ENCODE results near the gene URB2. TPM values are rescaled to one million over a fixed set of nuclear protein-coding genes. Genes with fewer than 3 reads are reported as not detected.
"Not testable (repeated sequence)": the region's sequence is repeated elsewhere in the genome, so short reads cannot be mapped to it uniquely, and the experiment has no call there.

URB2 gene
- total RNA-seq, 1 donor from 2014 or later, result 9.7 TPM

DNA sequence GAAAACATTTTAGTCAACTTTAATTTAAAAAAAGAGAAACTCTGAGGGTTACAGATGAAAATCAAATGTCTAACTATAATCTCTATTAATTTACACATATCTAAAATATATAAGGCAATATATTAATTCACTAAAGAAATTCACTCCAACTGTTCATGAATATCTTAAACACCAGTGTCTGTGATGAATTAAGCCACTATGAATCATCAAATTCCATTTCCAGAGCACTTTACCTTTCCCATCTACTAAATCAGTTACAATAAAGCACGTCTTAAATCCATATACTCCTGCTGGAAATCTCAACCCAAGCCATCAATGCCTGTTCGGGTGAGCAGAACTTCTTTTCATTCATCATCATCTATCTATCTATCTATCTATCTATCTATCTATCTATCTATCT is 4.4 kb upstream of the URB2 start:
- H3K4me3 Mint-ChIP-seq (ENCODE audit: unreplicated experiment), result no peak overlapping the region
- Histone ChIP-seq H3K4me2 (ENCODE audit: low read length) (no peak overlapping the region), H3K4me3 (ENCODE audit: insufficient read depth, low read depth, low read length) (no peak overlapping the region), H3K4me1 (ENCODE audit: insufficient read depth, low read length) (peaks cover 8% of the 10 kb centered on the region), H3K27me3 (ENCODE audit: insufficient read depth, low read length) (no peaks in the 10 kb centered on the region), H3K79me2 (ENCODE audit: insufficient read depth, low read length) (peaks cover 95% of the 10 kb centered on the region), H4K20me1 (ENCODE audit: insufficient read depth, low read length) (peaks cover 82% of the 10 kb centered on the region), H2AFZ (ENCODE audit: low read depth, low read length) (no peak overlapping the region), H3K36me3 (ENCODE audit: insufficient read depth, low read length) (no peaks in the 10 kb centered on the region), H3K9ac (ENCODE audit: low read length) (no peak overlapping the region), H3K9me3 (ENCODE audit: insufficient read depth, low read depth, low read length) (no peaks in the 10 kb centered on the region), H3K27ac (ENCODE audit: low read depth, low read length) (no peak overlapping the region)
- peaks cover 28% of the 10 kb centered on the region for H3K4me1 Mint-ChIP-seq (ENCODE audit: low read depth, unreplicated experiment)
- DNase-seq (ENCODE audit: low read depth) (peak; percentile 38), FAIRE-seq (no peak)
- peaks cover 3% of the 10 kb centered on the region for H3K36me3 Mint-ChIP-seq (ENCODE audit: low read depth, unreplicated experiment)
- H3K9me3 Mint-ChIP-seq (ENCODE audit: unreplicated experiment), result no peaks in the 10 kb centered on the region
- H3K27me3 Mint-ChIP-seq (ENCODE audit: low read depth, unreplicated experiment), result no peaks in the 10 kb centered on the region
- TF ChIP-seq EZH2 (IDR thresholded peaks at IDR 0.05; ENCODE audit: insufficient read depth, low read length), result no peak
- TF ChIP-seq, protein P1, sequence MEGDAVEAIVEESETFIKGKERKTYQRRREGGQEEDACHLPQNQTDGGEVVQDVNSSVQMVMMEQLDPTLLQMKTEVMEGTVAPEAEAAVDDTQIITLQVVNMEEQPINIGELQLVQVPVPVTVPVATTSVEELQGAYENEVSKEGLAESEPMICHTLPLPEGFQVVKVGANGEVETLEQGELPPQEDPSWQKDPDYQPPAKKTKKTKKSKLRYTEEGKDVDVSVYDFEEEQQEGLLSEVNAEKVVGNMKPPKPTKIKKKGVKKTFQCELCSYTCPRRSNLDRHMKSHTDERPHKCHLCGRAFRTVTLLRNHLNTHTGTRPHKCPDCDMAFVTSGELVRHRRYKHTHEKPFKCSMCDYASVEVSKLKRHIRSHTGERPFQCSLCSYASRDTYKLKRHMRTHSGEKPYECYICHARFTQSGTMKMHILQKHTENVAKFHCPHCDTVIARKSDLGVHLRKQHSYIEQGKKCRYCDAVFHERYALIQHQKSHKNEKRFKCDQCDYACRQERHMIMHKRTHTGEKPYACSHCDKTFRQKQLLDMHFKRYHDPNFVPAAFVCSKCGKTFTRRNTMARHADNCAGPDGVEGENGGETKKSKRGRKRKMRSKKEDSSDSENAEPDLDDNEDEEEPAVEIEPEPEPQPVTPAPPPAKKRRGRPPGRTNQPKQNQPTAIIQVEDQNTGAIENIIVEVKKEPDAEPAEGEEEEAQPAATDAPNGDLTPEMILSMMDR (IDR thresholded peaks at IDR 0.05; ENCODE audit: insufficient read depth, low read depth, low read length), result no peak
- no peak overlapping the region for H3K27ac Mint-ChIP-seq (ENCODE audit: unreplicated experiment)

DNA sequence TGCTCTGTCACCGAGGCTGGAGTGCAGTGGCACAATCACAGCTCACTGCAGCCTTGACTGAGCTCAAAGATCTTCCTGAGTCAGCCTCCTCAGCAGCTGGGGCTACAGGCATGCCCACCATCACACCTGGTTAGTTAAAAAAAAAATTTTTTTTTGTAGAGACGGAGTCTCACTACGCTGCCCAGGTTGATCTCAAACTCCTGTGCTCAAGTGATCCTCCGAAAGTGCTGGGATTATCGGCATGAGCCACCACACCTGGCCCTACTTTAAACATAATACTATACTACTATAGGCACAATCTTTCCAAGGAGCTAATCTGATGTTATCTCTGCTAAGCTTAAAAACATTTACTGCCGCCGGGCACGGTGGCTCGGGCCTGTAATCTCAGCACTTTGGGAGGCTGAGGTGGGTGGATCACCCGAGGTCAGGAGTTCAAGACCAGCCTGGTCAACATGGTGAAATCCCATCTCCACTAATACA is 3.4 kb upstream of the URB2 start:
- H4K20me1 ChIP-seq (ENCODE audit: insufficient read depth, low read length), result peaks cover 80% of the 10 kb centered on the region
- not testable (repeated sequence) for H3K9me3 Mint-ChIP-seq (ENCODE audit: unreplicated experiment); H3K4me3 ChIP-seq (ENCODE audit: insufficient read depth, low read depth, low read length); H3K9me3 ChIP-seq (ENCODE audit: insufficient read depth, low read depth, low read length); H2AFZ ChIP-seq (ENCODE audit: low read depth, low read length); H3K4me3 Mint-ChIP-seq (ENCODE audit: unreplicated experiment); H3K4me2 ChIP-seq (ENCODE audit: low read length); FAIRE-seq; H3K27ac ChIP-seq (ENCODE audit: low read depth, low read length); H3K9ac ChIP-seq (ENCODE audit: low read length); H3K27me3 ChIP-seq (ENCODE audit: insufficient read depth, low read length); DNase-seq (ENCODE audit: low read depth); H3K36me3 ChIP-seq (ENCODE audit: insufficient read depth, low read length); H3K27me3 Mint-ChIP-seq (ENCODE audit: low read depth, unreplicated experiment); H3K27ac Mint-ChIP-seq (ENCODE audit: unreplicated experiment); H3K36me3 Mint-ChIP-seq (ENCODE audit: low read depth, unreplicated experiment)
- peaks cover 95% of the 10 kb centered on the region for H3K79me2 ChIP-seq (ENCODE audit: insufficient read depth, low read length)
- peaks cover 14% of the 10 kb centered on the region for H3K4me1 ChIP-seq (ENCODE audit: insufficient read depth, low read length)
- H3K4me1 Mint-ChIP-seq (ENCODE audit: low read depth, unreplicated experiment), result peaks cover 34% of the 10 kb centered on the region

DNA sequence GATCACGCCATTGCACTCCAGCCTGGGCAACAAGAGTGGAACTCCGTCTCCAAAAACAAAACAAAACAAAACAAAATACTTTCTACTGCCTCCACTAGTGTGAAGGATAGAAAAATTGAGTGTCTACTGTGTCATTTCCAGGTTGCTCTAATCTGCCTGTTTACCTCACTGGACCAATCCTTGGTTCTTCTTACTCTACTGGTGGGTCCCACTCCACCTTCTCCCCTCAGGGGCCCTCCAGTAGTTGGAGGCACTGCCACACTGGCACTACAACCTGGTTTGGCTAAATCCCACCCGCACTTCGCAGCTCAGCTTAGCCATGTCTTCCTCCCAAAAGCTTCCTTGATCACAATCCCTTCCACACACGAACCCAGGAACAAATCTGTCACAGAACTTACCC is 2.8 kb upstream of the URB2 start:
- FAIRE-seq (no peak), DNase-seq (ENCODE audit: low read depth) (no peak)
- peaks cover 14% of the 10 kb centered on the region for H3K4me1 ChIP-seq (ENCODE audit: insufficient read depth, low read length)
- peaks cover 3% of the 10 kb centered on the region for H3K36me3 Mint-ChIP-seq (ENCODE audit: low read depth, unreplicated experiment)
- H3K9me3 Mint-ChIP-seq (ENCODE audit: unreplicated experiment), result no peaks in the 10 kb centered on the region
- H3K27ac ChIP-seq (ENCODE audit: low read depth, low read length), result no peak overlapping the region
- no peak overlapping the region for H3K4me3 Mint-ChIP-seq (ENCODE audit: unreplicated experiment)
- no peak overlapping the region for H2AFZ ChIP-seq (ENCODE audit: low read depth, low read length)
- peaks cover 34% of the 10 kb centered on the region for H3K4me1 Mint-ChIP-seq (ENCODE audit: low read depth, unreplicated experiment)
- H4K20me1 ChIP-seq (ENCODE audit: insufficient read depth, low read length), result peaks cover 76% of the 10 kb centered on the region
- no peak overlapping the region for H3K4me2 ChIP-seq (ENCODE audit: low read length)
- no peaks in the 10 kb centered on the region for H3K36me3 ChIP-seq (ENCODE audit: insufficient read depth, low read length)
- peaks cover 93% of the 10 kb centered on the region for H3K79me2 ChIP-seq (ENCODE audit: insufficient read depth, low read length)
- TF ChIP-seq, protein P1 (IDR thresholded peaks at IDR 0.05; ENCODE audit: insufficient read depth, low read depth, low read length), result no peak
- TF ChIP-seq EZH2 (IDR thresholded peaks at IDR 0.05; ENCODE audit: insufficient read depth, low read length), result no peak
- H3K9me3 ChIP-seq (ENCODE audit: insufficient read depth, low read depth, low read length), result no peaks in the 10 kb centered on the region
- H3K27ac Mint-ChIP-seq (ENCODE audit: unreplicated experiment), result no peak overlapping the region
- no peaks in the 10 kb centered on the region for H3K27me3 ChIP-seq (ENCODE audit: insufficient read depth, low read length)
- H3K27me3 Mint-ChIP-seq (ENCODE audit: low read depth, unreplicated experiment), result no peaks in the 10 kb centered on the region
- no peak overlapping the region for H3K4me3 ChIP-seq (ENCODE audit: insufficient read depth, low read depth, low read length)
- H3K9ac ChIP-seq (ENCODE audit: low read length), result no peak overlapping the region
